ENCODE data around the gene FBRSL1. TPM values are rescaled to one million over a fixed set of nuclear protein-coding genes. Genes with fewer than 3 reads are reported as not detected.
"Not testable (repeated sequence)": the region's sequence is repeated elsewhere in the genome, so short reads cannot be mapped to it uniquely, and the experiment has no call there.

Gene FBRSL1
- total RNA-seq = 3.6 and 7.2 TPM in 2 replicates

DNA sequence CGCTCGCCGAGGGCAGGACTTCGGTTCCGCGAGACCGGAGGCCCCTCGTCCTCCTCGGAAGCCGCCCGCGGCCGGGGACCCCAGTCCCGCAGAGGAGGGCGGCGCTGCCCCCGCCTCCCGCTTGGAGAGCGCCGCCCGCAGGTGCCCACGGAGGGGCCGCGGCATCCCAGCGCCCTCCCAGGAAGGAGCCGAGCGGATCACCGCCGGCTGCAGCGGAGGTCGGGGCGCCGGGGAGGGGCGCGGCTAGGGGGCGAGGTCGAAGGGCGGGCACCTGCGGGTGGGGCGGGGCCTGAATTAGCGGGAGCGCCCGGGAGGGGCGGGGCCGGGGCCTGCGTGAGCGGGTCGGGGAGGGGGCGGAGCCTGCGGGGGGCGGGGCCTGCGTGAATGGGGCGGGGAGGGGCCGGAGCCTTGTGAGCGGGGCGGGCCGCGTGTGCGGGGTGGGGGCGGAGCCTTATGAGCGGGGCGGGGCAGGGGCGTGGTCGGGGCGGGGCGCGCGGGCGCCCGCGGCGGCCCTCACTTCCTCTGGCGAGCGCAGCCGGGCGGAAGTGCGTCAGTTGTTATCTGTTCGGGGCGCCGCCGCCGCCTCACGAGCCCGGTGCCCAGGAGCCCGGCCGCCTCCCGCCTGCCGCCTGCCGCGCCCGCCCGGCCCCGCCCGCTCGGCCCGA lies at the start of gene FBRSL1:
FBRSL1 (plus strand) TSS at position 550 of the 665 bp plus-strand sequence.
- peak; percentile 92 to 93 for DNase-seq (ENCODE audit: low read depth in 2 of 2)

DNA sequence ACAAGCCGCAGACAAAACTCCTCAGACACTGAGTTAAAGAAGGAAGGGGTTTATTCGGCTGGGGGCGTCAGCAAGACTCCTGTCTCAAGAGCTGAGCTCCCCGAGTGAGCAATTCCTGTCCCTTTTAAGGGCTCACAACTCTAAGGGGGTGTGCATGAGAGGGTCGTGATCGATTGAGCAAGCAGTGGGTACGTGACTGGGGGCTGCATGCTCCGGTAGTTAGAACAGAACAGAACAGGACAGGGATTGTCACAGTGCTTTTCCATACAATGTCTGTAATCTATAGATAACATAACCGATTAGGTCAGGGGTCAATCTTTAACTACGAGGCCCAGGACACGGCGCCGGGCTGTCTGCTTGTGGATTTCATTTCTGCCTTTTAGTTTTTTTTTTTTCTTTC lies 49.5 kb upstream of the FBRSL1 start:
- DNase-seq (ENCODE audit: low read depth in 2 of 2) = not testable (repeated sequence)

DNA sequence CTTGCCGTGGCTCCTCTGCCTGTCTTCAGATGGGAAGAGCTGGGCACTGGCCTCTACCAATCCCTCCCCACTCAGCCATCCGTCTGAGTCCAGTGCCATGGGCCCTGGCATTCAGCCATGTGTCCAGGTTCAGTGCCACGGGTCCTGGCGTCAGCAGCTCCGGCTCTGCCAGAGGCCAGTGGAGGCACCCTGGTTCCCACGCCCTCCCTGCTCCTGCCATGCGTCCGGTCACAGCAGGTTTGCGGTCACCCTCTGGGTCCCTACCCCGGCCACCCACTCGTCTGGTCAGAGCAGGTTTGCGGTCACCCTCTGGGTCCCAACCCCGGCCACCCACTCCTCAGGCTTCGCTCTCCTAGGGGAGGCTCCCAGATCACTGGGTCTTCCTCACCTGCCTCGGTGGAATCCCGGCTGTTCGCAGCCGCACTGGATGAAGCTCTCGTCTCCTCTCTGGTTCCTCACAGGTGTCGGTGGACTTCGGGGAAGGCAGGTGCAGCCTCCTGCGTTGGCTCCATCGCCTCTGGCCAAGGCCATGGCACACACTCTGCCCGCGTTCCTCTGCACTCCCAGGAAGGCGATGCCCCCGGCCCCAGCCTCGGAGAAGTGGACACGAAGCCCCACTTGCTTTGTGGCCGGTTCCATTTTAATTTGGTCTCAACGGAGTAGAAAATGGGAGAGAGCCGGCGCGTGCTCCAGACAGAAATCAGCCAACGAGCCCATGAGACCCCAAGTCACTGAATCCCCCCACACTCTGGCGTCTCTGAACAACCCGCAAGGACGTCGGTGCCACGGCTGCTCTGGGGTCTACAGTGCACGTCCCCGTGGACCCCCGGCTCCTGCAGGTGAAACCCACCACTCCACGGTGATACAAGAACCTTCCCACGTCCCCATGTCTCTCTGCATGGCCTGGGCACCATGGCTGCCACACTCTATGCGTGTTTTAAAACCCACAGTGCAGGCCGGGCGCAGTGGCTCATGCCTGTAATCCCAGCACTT lies 47.8 kb upstream of the FBRSL1 start:
- DNase-seq (ENCODE audit: low read depth in 2 of 2) = no peak

DNA sequence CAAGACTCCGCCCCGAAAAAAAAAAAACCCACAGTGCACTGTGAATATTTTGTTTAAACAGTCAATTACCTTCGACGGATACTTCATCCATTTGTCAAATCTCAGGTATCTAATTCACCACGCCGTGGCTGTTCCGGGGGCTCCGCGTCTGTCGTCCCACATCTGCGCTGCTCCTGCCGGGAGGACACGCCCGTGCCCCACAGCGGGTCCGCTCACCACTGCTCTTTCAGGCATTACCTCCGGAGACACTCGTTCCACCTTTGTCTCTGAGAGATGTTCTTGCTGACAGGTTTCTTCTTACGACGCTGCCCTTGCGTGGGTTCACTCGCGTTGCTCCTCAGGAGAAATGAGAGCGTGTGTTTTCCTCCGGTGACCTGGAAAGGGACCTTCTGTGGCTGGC lies 46.9 kb upstream of the FBRSL1 start:
- no peak for DNase-seq (ENCODE audit: low read depth in 2 of 2)

DNA sequence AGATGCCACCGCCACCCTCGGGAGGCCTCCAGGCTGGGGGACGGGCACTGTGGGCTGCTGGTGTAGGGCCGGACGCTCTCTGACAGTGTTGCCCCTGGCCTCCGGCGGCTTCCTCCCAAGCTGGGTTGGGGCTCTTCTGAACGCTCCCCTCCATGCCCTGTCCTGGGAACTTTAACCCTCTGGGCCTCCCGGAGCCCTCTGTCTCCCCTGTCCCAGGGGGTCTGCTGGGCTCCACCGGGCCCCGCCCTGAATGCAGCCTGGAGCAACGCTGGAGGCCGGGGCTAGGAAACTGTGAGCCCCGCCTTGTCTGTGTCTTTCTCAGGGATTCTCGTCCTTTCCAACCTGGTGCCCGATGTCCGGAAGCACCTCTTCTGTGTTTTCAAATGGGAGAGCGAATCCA lies 45.7 kb upstream of the FBRSL1 start:
- no peak for DNase-seq (ENCODE audit: low read depth in 2 of 2)

DNA sequence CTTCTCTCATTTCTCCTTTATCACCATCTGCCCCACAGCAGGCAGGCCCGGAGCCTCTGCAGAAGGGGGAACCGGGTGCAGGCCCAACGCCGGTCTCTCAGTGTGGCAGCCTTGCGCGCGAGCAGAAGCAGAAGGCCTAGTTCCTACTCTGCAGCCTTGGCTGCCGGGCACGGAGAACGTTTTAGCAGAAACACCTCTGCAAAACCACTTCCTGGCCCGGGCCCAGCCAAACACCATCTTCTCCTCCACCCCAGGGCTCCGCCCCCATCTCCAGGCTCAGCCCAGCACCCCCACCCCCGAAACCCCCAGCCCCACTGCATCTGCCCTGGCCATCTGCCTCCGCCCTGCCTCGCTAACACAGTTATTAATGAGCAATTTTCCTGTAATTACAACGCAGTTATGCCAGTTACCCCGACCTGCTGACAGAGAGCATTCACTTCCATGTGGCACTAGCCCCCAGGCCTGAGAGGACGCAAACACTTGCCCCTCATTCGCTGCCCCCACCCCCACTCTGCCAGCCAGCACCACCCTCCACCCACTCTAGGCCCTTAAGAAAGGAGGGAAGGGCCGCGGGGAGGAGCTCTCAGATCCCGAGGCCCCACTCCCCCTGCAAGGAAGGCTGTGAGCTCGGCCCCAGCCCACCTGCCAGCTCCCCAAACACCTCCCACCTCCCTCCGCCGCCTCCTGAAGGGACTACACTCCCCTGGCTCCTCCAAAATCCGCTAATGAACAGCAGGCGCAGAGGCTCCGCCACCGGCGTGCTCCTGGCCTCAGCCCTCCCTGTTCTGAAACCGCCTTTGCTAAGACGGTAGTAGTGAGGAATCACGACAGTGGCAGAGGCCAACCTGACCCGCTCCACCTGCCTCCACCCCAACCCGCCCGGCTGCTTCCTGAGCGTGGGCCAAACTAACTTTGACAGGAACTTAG lies 44.7 kb upstream of the FBRSL1 start:
- DNase-seq (ENCODE audit: low read depth in 2 of 2) = peak in 1 of 2 donors; percentile 13

DNA sequence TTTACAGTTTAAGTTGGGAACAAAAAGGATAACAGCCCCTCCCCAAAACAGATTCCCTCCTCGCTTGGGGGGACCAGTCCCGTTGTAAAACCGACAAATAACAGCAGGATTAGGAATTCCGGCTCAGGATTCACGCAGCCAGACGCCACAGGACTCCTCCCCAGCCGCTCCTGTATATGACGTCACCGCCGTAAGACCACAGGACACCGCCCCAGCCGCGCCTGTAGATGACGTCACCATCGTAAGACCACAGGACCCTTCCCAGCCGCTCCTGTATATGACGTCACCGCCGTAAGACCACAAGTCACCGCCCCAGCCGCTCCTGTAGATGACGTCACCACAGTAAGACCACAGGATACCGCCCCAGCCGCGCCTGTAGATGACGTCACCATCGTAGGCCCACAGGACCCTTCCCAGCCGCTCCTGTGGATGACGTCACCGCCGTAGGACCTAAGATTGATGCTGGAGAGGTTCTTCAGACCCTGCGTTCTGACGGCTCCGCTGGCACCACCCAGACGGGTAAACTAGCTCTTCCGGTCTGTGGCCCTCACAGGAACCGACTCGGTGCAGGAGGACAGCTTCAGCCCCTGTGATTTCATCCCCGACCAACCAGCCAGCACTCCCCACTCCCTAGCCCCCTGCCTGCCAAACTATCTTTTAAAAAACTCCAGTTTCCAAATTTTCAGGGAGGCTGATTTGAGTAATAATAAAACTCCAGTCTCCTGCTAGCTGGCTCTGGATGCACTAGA lies 43.9 kb upstream of the FBRSL1 start:
- DNase-seq (ENCODE audit: low read depth in 2 of 2) = peak; percentile 89 to 95

DNA sequence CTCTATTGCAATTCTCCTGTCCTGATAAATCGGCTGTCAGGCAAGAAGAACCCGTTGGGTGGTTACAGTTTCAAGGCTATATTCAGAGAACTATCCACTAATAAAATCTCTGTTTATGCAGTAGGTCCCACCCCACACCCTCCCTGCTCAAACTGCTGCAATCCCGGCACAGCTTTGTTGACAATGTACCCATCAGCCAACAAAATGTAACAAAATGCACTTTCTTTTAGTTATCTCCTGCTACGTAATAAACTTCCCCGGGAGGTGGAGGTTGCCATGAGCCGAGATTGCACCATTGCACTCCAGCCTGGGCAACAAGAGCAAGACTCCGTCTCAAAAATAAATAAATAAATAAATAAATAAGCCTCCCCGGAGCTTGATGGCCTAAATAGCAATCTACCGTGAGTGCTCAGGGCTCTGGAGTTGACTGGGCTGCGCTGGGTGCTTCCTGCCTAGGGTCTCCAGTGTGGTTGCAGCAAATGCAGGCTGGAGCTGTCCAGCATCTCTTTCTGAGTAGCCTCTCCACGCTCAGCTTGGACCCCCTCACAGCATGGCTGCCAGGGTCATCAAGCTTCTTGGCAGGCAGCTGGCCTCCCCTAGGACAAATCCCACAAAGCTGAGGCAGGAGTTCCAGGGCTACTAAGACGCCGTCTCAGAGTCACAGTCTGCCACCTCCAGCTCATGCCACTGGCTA lies 43.2 kb upstream of the FBRSL1 start:
- DNase-seq (ENCODE audit: low read depth in 2 of 2) = no peak

DNA sequence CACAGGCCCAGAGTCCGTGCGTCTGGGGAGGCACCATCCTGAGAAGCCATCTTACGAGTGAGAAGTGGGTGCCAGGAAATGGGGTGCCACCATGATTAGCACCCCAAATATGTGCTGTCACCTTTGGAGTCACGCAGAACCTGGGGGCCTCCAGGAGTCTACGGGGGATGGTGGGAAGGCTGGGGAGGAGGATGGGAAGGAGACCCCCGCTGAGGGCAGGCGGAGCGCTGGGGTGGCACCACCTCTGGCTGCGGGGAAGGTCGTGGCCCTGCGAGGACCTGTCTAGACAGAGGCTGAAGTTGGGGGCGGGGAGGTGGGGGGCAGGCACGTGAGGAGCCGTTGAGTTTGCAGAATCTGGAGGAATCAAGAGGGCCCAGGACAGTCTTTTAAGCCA lies 42.6 kb upstream of the FBRSL1 start:
- no peak for DNase-seq (ENCODE audit: low read depth in 2 of 2)

DNA sequence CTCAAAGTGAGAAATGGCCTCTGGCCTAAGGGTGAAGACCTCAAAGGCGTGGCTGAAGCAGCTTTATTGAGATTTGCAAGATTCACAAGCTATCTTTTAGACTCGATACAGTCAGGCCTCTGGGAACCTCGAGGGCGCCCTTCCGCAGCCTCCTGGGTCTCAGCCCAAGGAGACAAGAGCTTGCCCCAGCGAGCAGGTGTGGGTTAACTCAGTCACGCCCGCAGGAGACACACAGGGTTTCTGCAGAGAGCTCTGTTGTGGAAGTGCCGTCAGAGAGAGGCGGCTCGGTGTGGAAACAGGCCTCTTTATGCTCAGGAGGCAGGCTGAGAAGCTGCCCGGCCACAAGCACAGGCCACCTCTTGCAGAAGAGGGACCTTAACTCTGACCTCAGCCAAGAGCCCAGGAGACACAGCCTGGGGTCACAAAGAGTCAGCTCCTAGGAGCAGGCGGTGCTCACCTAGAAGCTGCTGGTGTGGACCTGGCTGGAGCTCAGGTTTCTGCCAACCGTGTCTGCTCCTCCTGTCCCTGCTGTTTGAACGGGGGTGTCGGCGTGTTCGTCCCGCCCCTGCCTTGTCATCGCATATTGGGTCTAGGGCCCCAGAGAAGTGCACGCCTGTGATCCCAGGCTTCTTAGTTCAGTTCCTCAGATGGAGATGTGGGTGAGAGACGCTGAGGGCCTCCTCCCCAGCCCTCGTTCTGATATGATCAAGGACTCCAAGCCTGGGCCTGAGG lies 42.1 kb upstream of the FBRSL1 start:
- no peak for DNase-seq (ENCODE audit: low read depth in 2 of 2)

DNA sequence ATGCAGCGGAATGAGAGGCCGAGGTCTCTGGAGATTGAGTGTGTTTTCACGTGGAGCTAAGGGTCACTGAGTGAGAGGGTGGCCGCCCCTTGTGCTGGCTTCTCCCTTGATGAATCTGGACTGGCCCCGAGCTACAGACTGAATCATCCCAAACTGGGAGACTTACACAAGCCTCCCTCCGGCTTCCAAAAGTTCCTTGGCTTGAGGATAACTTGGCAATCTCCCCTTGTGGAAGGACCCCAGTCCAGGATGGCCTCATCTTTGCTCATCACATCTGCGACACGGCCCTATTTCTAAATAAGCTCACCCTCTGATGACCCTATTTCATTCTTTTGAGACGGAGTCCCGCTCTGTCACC lies 41.5 kb upstream of the FBRSL1 start:
- no peak for DNase-seq (ENCODE audit: low read depth in 2 of 2)

DNA sequence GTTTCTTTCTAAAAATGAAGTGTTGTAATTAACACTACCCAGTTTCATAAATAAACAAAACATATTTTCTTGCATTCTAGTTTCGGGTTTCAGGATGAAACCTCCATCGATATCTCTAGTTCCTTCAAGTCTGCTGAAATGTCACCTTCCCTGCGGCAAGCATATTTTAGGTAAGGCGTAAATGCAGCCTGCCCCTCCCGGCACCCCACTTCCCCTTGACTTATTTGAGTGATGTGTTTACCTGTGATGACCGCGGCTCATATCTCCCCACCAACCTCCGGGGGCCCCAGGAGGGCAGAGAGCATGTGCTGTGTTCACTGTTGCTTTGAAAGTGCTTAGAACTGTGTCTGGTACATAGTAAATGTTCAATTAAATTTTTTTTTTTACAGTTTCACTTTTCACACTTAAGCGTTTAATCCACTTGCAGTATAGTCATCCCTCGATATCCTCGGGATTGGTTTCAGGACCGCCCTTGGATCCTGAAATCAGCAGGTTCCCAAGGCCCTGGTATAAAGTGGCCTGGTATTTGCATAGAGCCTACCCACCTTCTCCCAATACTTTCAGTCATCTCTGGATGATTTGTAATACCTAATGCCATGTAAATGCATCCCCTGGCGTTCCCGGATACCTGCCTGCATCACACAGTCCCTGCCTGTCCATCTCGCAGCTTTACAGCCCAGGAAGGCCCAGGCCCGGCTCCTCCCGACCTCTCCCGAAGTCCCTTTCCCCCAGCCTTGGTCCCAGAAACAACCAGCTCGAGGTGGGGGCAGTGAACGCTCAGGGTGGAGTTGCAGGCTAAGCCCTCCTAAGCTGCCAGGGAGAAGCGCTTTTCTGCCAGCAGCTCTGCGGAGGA lies 40.2 kb upstream of the FBRSL1 start:
- DNase-seq (ENCODE audit: low read depth in 2 of 2) = no peak

DNA sequence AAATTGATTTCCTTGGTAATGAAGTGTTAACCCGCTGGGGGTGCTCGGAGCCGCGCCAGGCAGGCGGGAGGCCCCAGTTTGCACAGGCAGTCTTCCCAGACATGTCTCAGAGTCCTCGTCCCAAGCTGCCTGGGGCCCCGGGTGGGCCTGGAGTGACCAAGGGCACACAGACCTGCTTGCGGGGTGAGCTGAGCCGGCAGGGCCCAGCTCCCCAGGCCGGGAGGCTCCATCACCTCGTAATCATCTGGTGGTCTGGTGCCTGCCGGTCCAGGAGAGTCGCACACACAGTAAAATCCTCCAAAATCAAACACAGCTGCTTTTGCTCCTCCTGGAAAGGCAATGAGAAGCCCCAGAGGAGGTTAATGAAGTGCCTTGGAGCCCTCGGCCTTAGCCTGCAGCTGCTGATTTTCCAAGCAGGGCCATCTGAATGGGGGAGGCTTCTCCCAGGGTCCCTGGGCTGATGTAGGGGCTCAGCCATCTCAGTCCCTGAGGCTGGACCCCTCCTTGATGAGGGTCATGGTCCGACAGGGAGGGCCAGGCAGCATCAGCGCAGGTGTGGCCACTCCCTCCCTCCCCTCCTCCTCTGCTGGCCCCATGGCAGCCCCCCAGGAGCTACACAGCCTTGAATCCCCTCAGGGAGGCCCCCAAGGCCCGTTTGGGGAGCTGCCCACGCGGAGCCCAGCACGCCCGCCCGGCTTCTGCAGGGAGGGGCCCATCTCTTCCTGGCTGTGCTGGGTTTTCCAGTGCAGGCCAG lies 39.4 kb upstream of the FBRSL1 start:
- DNase-seq (ENCODE audit: low read depth in 2 of 2) = no peak

DNA sequence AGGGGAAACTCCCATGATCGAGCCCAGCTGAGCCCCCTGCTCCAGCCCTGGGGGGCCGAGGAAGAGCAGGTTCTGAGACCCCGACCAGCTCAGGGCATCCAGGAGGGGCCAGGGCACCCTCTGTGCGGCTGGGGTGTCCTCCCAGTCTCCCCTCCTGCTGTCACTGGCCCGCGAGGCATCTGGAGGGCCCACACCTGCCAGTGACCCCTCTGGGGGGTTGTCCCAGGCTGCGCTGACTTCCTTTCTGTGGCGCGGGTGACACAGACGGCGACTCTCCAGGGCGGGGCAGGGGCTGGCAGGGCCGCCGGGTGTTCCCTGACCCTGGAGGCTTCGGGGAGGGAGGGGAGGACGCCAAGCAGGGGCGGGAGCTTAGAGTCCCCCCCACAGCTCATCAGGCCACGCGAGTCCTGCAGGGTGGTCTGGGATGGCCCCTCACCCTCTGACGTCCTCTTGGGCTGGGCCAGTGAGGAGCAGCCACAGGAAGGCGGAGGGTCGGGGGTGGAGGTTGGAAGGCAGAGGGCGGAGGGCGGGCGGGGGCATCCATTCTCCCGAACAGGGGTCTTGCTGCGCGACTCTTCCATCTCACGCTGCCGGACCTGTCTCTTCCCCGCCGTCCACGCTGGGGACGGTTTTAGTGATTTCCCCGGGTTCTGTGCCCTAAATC lies 38.6 kb upstream of the FBRSL1 start:
- no peak for DNase-seq (ENCODE audit: low read depth in 2 of 2)

DNA sequence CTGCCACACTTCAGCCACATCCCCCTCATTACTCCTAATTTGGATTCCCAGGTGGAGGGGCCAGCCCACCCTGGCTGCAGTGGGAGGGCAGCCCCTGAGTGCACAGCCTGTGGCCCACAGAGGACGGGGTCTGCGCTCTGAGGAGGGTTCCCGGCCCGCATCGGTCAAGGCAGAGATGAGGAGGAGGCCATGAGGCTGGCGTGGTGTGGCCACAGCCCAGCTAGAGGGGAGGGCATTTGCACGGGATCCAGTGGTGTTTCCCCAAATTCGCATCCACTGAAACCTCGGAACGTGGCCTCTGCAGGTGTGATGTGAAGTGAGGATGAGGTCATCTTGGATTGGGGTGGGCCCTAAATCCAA lies 38.1 kb upstream of the FBRSL1 start:
- DNase-seq (ENCODE audit: low read depth in 2 of 2) = no peak

DNA sequence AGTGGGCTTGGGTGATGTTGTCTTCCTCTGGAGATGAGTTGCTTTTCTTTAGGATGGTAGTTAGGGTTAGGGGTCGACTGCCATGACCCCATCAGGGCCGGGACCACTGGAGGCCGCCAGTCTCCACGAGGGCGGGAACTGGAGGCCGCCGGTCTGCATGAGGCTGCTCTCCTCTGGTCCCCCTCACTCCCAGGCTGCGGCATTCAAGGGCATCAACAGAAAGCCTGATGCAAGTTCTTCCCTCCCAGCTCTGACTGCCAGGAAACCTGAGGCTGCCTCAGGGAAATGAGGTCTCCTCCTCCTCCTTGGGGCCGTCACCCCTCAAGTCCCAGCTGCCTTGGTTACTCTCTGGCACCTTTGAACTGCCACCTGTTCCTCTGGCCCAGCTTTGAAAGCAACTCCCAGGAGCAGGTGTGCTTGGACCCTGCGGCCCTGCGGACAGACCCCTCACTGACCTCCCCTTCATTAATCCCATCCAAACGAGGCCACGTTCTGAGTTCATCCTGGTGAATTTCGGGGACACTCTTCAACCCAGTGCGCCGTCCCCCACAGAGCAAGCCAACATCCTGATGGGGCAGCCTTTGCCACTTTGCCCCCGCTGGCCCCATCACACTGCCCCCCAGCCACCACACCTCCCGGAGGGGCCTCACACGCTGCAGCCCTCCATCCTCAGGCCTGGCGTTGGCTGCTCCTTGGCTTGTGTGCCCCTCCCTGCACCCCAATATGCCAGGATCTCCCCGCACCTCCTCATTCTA lies 37.2 kb upstream of the FBRSL1 start:
- DNase-seq (ENCODE audit: low read depth in 2 of 2) = no peak

Data from lung microvascular endothelial cell (primary cell).